Stimulated activated CD4-positive, alpha-beta T cell treated with anti-CD3 and anti-CD28 coated beads, Interleukin-15, amount 100 ng/mL, for 24 hours (primary cell): ENCODE measurements around the gene SLC5A6.
A peak's percentile ranks its signal among the peaks of the same experiment; 100 is the strongest.

ENCODE experiments used
- DNase-seq: peaks from one replicate; pipeline ENCODE4 v3.0.0-alpha.2; 2020

Gene SLC5A6

GRCh38 chr2:27211943-27212625 is at the start of gene SLC5A6, which contains the start of gene ATRAID:
Gene SLC5A6, minus strand, starts transcription at chr2:27212268. Its CDS starts 4,618 bp downstream, at chr2:27207650.
Gene ATRAID, plus strand, starts transcription at chr2:27212041. Its CDS starts 328 bp downstream, at chr2:27212369.
- DNase-seq = peak; percentile 92

GRCh38 chr2:27261241-27261925 is 49.3 kb upstream of the SLC5A6 start:
- DNase-seq = no peak

DNA sequence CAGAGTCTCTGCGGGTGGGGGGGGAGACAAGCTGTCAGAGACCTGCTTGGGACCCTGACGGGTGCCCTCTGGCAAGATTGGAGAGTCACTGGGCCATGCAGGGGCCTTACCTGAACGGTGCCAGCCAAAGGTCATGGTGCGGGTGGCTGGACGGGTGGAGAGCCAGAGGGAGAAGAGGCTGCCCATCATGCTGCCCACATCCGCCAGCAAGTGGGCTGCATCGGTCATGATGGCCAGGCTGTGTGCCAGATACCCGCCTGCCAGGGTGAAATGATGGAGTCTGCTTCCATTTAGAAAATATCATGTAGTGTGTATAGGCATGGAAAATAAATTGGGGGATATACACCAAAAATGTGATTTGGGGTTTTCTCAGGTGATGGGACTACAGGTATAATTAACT is 46.0 kb upstream of the SLC5A6 start:
- no peak for DNase-seq

DNA sequence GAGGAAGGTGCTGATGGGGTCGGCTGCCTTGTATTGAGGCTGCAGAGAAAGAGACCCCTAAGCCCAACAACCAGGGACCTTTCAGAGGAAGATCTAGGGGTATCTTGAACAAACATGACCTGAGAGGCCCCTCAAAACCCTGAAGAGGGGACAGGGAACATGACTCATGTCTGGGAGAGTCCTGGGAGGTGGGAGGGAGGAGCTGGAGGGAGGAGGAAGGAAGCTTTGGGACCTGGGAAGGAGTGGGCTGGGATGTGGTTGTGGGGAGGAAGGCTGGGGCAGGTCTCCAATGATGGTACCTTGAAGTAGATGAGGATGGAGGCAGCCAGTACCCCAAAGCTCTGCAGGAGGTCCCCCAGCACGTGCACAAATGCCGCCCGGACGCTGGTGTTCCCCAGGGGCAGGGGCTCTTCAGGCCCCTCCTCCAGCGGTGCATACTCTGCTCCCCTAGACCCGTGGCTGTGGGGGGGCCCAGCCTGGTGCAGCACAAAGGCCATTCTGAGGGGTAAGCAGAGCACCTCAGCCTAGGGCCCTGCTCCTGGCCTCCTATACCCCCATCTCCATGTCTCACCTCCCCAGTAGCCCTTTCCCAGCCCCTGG is 44.9 kb upstream of the SLC5A6 start:
- no peak for DNase-seq

DNA sequence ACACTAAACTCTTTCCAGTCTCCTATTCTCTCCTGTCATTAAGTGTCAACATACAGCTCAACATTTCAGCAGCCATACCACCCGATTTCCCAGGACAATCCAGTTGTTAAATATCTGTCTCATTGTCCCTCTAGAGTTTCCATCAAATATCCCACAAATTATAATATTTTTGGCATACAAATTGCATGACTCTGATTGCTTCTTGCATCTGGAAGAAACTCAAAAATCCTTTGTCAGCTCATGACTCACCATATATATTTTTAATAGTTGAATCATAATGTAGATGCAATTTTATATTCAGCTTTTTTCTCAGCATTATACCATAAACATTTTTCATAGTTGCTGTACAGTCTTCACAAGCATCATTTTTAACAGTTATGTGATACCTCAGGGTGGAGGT is 43.6 kb upstream of the SLC5A6 start:
- no peak for DNase-seq

DNA sequence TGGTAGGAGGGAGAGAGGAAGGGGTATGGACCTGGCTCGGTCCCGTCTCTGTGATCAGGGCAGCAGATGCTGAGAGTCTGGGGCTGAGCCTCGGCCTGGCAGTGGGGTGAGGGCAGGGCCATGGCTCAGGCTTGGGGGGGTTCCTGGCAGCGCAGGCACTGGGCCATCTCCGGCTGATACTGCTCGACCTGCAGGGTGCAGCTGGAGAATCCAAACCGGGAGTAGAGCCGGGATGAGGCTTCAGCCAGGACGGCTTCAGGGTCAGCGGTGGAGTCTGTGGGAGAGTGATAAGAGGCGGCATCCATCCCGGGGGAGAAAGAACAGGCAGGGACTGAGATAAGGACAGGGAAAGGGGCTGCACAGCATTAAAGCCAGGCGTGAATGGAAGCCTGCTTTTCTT is 43.1 kb upstream of the SLC5A6 start:
- DNase-seq = no peak

- DNase-seq = no peak
These were observed 39.7 kb upstream of the SLC5A6 start for GRCh38 chr2:27251766-27252165.

DNA sequence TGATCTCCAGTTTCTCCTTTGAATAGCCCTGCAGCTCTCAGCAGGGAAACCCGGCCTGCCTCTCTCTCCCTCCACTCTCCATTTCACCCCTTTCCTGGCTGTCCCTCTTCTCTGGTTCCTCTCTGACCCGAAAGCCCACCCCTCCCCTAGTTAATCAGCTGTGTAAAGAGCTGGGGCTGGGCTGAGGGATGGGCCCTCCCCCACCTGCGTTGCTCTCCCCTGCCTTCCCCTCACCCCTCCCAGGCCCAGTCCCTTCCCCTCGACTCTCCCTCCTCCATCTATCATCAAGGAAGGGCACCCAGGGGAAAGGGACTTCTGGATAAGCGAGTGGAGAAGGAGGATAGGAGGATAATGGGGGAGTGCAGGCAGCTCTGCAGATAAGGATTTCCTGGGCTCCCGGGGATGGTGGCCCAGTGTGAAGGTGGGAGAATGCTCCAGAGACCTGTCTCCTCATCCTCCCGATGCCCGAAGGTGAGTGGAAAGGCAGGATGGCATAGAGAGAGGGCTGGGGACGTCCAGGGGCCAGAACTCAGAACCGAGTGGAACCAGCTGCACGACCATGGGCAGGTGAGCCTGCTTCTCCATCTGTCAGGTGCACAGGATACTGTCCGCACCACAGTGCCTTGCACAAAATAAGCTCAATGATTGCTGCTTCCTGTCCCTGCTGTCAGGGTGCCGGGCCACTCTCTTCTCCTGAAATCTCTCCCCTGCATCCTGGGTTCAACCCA is 38.7 kb upstream of the SLC5A6 start:
- no peak for DNase-seq

DNA sequence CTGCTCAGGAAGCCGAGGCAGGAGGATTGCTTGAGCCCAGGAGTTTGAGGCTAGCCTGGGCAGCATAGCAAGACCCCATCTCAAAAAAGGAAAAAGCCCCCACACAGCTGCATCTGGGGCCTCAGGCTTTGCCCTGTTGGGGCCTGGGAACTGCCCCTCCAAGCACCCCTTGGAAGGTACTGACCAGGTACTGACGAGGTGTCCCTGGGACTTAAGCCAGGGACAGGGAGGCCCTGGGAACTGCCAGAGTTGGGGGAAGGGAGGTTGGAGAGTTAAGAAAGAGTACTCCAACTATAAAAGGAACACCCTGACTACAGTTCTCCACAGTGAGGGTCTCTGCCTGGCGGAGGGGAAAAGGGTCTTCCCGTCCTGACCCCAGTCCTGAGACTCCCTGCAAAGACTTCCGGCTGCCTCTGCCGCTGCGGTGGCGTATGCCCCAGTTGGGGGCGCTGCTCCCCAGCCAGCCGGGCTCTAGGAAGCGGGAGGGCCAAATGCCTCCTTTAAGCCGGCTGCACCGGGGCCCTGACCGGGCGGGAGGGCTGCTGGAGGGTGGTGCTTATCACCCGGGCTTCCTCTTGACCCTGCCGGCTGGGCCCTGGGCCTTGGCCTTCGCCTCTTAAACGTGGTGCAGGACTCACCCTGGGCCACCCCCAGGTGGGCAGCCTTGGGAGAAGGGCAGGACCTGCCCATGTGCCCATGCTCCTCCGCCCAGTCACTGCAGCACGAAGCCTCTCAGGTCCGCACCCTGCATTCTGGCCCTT is 38.0 kb upstream of the SLC5A6 start:
- peak; percentile 72 for DNase-seq

GRCh38 chr2:27249159-27249890 is 37.3 kb upstream of the SLC5A6 start:
- no peak for DNase-seq

DNA sequence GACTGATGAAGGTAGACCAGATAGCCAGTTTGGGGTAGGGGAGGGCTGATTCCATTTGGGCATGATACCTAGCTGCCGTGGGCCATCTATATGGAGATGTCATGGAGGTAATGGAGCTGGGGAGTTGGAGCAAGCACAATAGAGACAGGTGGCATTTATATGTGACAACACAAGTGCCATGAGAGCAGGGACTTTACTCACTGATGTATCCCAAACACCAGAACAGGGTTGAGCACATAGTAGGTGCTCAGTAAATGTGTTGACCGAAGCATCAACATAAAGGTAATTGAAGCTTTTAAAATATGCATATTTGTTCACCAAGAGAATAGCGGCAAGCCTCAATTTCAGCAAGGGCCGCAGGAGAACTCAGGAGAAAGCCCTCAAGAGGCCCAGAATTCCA is 35.8 kb upstream of the SLC5A6 start:
- DNase-seq = no peak

GRCh38 chr2:27245626-27246025 is 33.6 kb upstream of the SLC5A6 start:
- DNase-seq = no peak

- DNase-seq = no peak
These were observed 33.0 kb upstream of the SLC5A6 start for GRCh38 chr2:27245116-27245515.

DNA sequence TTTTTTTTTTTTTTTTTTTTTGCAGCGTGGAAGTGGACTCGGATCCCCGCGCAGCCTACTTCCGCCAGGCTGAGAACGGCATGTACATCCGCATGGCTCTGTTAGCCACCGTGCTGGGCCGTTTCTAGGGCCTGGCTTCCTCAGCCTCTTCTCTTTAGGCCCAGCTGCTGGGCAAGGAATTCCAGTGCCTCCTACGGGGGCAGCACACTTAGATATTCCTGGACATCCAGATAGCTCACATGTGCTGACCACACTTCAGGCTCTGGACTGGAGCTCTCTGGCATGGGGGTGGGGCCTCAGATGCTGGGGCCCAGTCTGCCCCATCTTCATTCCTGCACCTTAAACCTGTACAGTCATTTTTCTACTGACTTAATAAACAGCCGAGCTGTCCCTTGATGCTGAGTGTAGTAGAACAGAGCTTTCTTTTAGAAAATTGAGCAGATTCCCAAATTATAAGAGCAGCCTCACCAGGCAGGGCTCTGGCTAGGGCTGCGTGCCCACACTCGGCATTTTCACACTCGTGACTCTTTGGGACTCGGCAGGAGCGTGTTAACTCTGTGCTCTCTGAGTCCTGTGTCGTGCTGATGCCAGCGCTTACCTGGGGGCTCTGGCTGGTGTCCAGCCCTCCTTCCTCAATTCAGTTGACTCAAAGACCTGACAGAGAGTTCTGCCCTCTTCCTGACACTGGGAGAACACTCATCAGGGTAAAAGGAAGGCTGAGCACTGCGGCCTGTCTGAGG is 31.5 kb upstream of the SLC5A6 start:
- no peak for DNase-seq

DNA sequence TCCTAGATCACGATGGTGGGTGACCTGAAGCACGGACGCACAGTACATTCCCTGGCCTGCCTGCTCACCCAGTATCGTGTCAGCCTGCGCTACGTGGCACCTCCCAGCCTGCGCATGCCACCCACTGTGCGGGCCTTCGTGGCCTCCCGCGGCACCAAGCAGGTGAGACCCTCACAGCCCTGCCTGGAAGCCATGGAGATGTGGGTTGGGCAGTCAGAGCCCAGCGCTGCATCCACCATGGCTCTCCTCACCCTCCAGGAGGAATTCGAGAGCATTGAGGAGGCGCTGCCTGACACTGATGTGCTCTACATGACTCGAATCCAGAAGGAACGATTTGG is 30.5 kb upstream of the SLC5A6 start:
- DNase-seq = no peak

DNA sequence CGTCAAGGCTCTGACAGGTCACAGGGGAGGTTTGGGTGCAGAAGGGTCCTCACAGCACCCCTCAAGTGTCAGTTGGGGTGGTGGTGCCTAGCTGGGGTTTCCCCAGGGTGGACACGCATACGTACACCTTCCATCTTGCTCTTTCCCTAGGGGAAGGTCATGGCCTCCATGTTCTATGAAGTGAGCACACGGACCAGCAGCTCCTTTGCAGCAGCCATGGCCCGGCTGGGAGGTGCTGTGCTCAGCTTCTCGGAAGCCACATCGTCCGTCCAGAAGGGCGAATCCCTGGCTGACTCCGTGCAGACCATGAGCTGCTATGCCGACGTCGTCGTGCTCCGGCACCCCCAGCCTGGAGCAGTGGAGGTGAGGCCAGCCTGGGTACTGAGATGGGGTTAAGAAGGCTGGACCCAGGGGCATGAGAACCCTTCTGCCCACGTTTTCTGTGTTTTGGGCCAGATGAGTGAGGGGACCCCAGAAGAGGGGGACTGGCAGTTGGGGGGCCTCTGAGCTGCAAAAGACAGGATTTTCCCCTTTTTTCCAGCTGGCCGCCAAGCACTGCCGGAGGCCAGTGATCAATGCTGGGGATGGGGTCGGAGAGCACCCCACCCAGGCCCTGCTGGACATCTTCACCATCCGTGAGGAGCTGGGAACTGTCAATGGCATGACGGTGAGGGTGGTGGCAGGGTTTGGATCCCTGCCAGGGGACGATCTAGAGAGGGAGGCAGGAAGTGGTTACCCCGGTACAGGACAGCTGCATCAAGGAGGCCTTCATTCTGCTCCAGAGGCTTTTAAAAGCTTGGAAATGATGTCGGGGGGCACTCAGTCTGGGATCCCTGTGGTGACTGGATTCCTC is 29.9 kb upstream of the SLC5A6 start:
- no peak for DNase-seq

DNA sequence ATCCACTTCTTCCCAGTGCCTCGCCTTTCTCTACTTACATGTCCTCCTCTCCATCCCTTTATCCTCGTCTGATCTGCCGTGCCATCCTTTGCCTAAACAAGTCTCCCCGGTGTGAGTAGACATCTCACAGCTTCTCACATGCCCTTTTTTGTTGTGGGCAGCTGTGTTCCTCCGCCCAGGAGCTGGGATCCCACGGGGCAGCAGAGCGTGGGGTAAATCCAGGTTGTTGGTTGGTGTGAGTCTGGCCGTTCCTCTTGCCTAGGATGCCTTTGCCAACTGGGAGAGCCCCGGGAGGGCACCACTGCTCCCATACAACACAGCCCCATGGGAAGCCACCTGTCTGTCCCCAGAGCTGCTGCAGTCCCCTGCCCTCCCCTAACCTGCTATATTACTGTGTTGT is 28.3 kb upstream of the SLC5A6 start:
- DNase-seq = no peak

DNA sequence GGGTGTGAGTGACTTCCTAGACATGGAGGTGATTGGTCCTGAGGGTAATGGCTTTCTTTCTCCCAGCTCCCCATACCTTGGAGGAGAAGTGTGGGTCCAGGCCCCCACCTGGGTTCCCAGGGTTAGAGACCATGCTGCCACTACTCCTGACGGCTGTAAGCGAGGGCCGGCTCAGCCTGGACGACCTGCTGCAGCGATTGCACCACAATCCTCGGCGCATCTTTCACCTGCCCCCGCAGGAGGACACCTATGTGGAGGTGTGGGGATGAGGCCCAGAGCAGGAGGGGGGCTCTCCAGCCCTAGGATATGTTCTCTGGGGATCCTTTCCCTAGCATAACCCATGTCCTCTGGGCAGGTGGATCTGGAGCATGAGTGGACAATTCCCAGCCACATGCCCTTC is 26.9 kb upstream of the SLC5A6 start:
- no peak for DNase-seq

GRCh38 chr2:27237341-27237945 is 25.4 kb upstream of the SLC5A6 start:
- DNase-seq = no peak

DNA sequence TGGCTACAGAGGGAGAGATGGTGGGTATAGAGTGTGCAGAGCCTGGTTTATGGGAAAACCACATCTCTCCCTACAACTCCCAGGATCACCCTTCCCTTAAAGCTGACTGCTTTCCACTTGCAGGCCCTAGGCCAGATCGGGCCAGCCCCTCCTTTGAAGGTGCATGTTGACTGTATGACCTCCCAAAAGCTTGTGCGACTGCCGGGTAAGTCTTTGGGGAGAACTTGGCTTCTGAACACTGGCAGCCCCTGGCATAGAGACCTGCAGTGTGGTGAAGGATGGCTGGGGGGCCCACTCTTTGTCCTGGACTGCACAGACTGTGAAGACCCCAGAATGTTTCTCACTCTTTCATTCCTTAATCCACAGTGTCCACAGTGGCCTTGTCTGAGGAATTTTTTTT is 24.6 kb upstream of the SLC5A6 start:
- no peak for DNase-seq
